Measurements from ENCODE around the gene PTGDS. TPM values are rescaled to one million over a fixed set of nuclear protein-coding genes. Genes with fewer than 3 reads are reported as not detected.

PTGDS gene
- total RNA-seq, 1 experiment from 2014 or later, result not detected

- no peak for DNase-seq (ENCODE audit: extremely low read depth, low read depth)
These were observed 30.0 kb downstream of the PTGDS start for GRCh38 chr9:137007108-137007815.

GRCh38 chr9:137007816-137008270, 30.5 kb downstream of the PTGDS start:
- DNase-seq (ENCODE audit: extremely low read depth, low read depth), result no peak

- no peak for DNase-seq (ENCODE audit: extremely low read depth, low read depth)
These were observed 31.0 kb downstream of the PTGDS start for GRCh38 chr9:137008312-137008711.

- no peak for DNase-seq (ENCODE audit: extremely low read depth, low read depth)
These were observed 31.9 kb downstream of the PTGDS start for GRCh38 chr9:137009217-137009616.

GRCh38 chr9:137009938-137010732, 32.8 kb downstream of the PTGDS start:
- DNase-seq (ENCODE audit: extremely low read depth, low read depth), result no peak

GRCh38 chr9:137011156-137011555, 33.9 kb downstream of the PTGDS start:
- no peak for DNase-seq (ENCODE audit: extremely low read depth, low read depth)

- DNase-seq (ENCODE audit: extremely low read depth, low read depth), result no peak
These were observed 34.8 kb downstream of the PTGDS start for GRCh38 chr9:137011907-137012675.

GRCh38 chr9:137012694-137013570, 35.6 kb downstream of the PTGDS start:
- DNase-seq (ENCODE audit: extremely low read depth, low read depth), result no peak

GRCh38 chr9:137013571-137013940, 36.3 kb downstream of the PTGDS start:
- DNase-seq (ENCODE audit: extremely low read depth, low read depth), result no peak

- DNase-seq (ENCODE audit: extremely low read depth, low read depth), result no peak
These were observed 36.9 kb downstream of the PTGDS start for GRCh38 chr9:137014166-137014565.

- no peak for DNase-seq (ENCODE audit: extremely low read depth, low read depth)
These were observed 37.7 kb downstream of the PTGDS start for GRCh38 chr9:137014776-137015539.

GRCh38 chr9:137015540-137015930, 38.2 kb downstream of the PTGDS start:
- no peak for DNase-seq (ENCODE audit: extremely low read depth, low read depth)

GRCh38 chr9:137015976-137016375, 38.7 kb downstream of the PTGDS start:
- no peak for DNase-seq (ENCODE audit: extremely low read depth, low read depth)

GRCh38 chr9:137016436-137016835, 39.1 kb downstream of the PTGDS start:
- DNase-seq (ENCODE audit: extremely low read depth, low read depth), result no peak

GRCh38 chr9:137017071-137017470, 39.8 kb downstream of the PTGDS start:
- no peak for DNase-seq (ENCODE audit: extremely low read depth, low read depth)

GRCh38 chr9:137017791-137018497, 40.6 kb downstream of the PTGDS start:
- DNase-seq (ENCODE audit: extremely low read depth, low read depth), result no peak

GRCh38 chr9:137018761-137019559, 41.7 kb downstream of the PTGDS start:
- no peak for DNase-seq (ENCODE audit: extremely low read depth, low read depth)
